ENCODE measurements around the gene CD19.

GRCh38 chr16:28923652-28924398, 7.9 kb upstream of the CD19 start:
- TF ChIP-seq POLR2AphosphoS5 (IDR thresholded peaks at IDR 0.05; ENCODE audit: low read depth, low read length) (no peak), SIN3A (IDR thresholded peaks at IDR 0.05; ENCODE audit: borderline replicate concordance, insufficient read depth, low read length) (no peak), REST (IDR thresholded peaks at IDR 0.05; ENCODE audit: insufficient read depth in 1 of 2, low read depth in 2 of 2, low read length in 2 of 2) (no peak), TAF1 (IDR thresholded peaks at IDR 0.05; ENCODE audit: borderline replicate concordance, insufficient read depth, low read length) (no peak)
